HEK293 (cell line): Measurements from ENCODE around the gene DOP1A.

ENCODE experiments used
- CTCF ChIA-PET: fragments of 350-600 bp; formaldehyde crosslinking; extraction: SDS; loops from one replicate; lab custom pipeline; 2021; ENCODE audit warnings: antibody characterized with exemption; lab: Yijun Ruan, JAX
- POLR2A ChIA-PET: fragments of 300-600 bp; formaldehyde crosslinking; extraction: SDS; loops from one replicate; lab custom pipeline; 2020; ENCODE audit warnings: antibody characterized with exemption, inconsistent platforms; lab: Yijun Ruan, JAX
- H3K27ac ChIP-seq: fragments of 200-500 bp; sonication (Bioruptor generic); 2 replicates; pipeline ENCODE4 v1.5.1; 2014; ENCODE audit warnings: low read depth, low read length, control low read depth, inconsistent platforms; ENCODE audit errors: extremely low read depth
- H3K36me3 ChIP-seq, 2 experiments: fragments of 200-500 bp in 1 of 2; sonication (Bioruptor generic) in 1 of 2; 1 replicate in 1 of 2; 2 replicates in 1 of 2; pipeline ENCODE4 v1.5.1; 2014 to 2017; ENCODE audit warnings: inconsistent platforms in 2 of 2, low read length in 2 of 2; ENCODE audit not compliant: control insufficient read depth in 2 of 2, insufficient read depth in 1 of 2
- H3K4me1 ChIP-seq: fragments of 200-500 bp; sonication (Bioruptor generic); 2 replicates; pipeline ENCODE4 v1.5.1; 2014; ENCODE audit warnings: mild to moderate bottlenecking, low read length, inconsistent platforms; ENCODE audit not compliant: control insufficient read depth, insufficient read depth
- H3K4me3 ChIP-seq: 2 replicates; pipeline ENCODE4 v1.5.1; 2011; ENCODE audit warnings: low read depth, mild to moderate bottlenecking, control low read depth, low read length, moderate library complexity
- H3K9me3 ChIP-seq: fragments of 200-500 bp; sonication (Bioruptor generic); 2 replicates; pipeline ENCODE4 v1.5.1; 2014; ENCODE audit warnings: low read depth, low read length, inconsistent platforms; ENCODE audit not compliant: control insufficient read depth, insufficient read depth
- AEBP2 ChIP-seq: fragments of 450-650 bp; formaldehyde crosslinking; IDR thresholded peaks from 2 replicates; pipeline ENCODE4 v1.5.1; 2016; ENCODE audit warnings: missing biosample characterization, missing genetic modification characterization, borderline replicate concordance
- ATF2 ChIP-seq: fragments of 450-650 bp; formaldehyde crosslinking; IDR thresholded peaks from 2 replicates; pipeline ENCODE4 v1.5.1; 2016; ENCODE audit warnings: missing biosample characterization, missing genetic modification characterization, low read depth
- GLIS2 ChIP-seq: fragments of 450-650 bp; formaldehyde crosslinking; IDR thresholded peaks from 2 replicates; pipeline ENCODE4 v1.5.1; 2016; ENCODE audit warnings: missing biosample characterization, missing genetic modification characterization
- HOXA7 ChIP-seq: sonication (generic); formaldehyde crosslinking; IDR thresholded peaks from 2 replicates; pipeline ENCODE4 v1.8.1; 2022; ENCODE audit warnings: missing genetic modification reagents, borderline replicate concordance
- INSM2 ChIP-seq: fragments of 450-650 bp; formaldehyde crosslinking; IDR thresholded peaks from 2 replicates; pipeline ENCODE4 v1.5.1; 2016; ENCODE audit warnings: missing biosample characterization, missing genetic modification characterization
- KLF8 ChIP-seq: fragments of 450-650 bp; formaldehyde crosslinking; IDR thresholded peaks from 2 replicates; pipeline ENCODE4 v1.5.1; 2016; ENCODE audit warnings: missing biosample characterization, missing genetic modification characterization
- RBAK ChIP-seq: fragments of 450-650 bp; formaldehyde crosslinking; IDR thresholded peaks from 2 replicates; pipeline ENCODE4 v1.5.1; 2016; ENCODE audit warnings: missing biosample characterization, missing genetic modification characterization
- SP7 ChIP-seq: fragments of 450-650 bp; formaldehyde crosslinking; IDR thresholded peaks from 2 replicates; pipeline ENCODE4 v1.5.1; 2016; ENCODE audit warnings: missing biosample characterization, missing genetic modification characterization
- ZBTB26 ChIP-seq: fragments of 450-650 bp; formaldehyde crosslinking; optimal IDR thresholded peaks from 2 replicates; pipeline ENCODE3; 2016; ENCODE audit warnings: missing biosample characterization, mild to moderate bottlenecking, missing genetic modification characterization
- ZBTB6 ChIP-seq: fragments of 450-650 bp; formaldehyde crosslinking; IDR thresholded peaks from 2 replicates; pipeline ENCODE4 v1.5.1; 2017; ENCODE audit warnings: missing biosample characterization, missing genetic modification characterization
- ZNF223 ChIP-seq: fragments of 450-650 bp; formaldehyde crosslinking; IDR thresholded peaks from 2 replicates; pipeline ENCODE4 v1.5.1; 2016; ENCODE audit warnings: missing biosample characterization, missing genetic modification characterization
- ZNF274 ChIP-seq, 2 experiments: fragments of 200-500 bp in 1 of 2; fragments of 450-650 bp in 1 of 2; sonication (Bioruptor generic) in 1 of 2; formaldehyde crosslinking in 1 of 2; IDR thresholded peaks; 2 replicates each; pipeline versions ENCODE4 v1.5.1 to v1.6.1; 2014 to 2016; ENCODE audit warnings: borderline replicate concordance in 1 of 2, inconsistent platforms in 1 of 2, low read length in 1 of 2, missing biosample characterization in 1 of 2, missing genetic modification characterization in 1 of 2
- ZNF362 ChIP-seq: fragments of 450-650 bp; formaldehyde crosslinking; IDR thresholded peaks from 2 replicates; pipeline ENCODE4 v1.5.1; 2016; ENCODE audit warnings: missing biosample characterization, missing genetic modification characterization
- ZNF366 ChIP-seq: fragments of 450-650 bp; formaldehyde crosslinking; conservative IDR thresholded peaks from 2 replicates; pipeline ENCODE4 v1.5.1; 2016; ENCODE audit warnings: missing biosample characterization, missing genetic modification characterization
- ZNF404 ChIP-seq: fragments of 450-650 bp; formaldehyde crosslinking; IDR thresholded peaks from 2 replicates; pipeline ENCODE4 v1.5.1; 2017; ENCODE audit warnings: missing biosample characterization, missing genetic modification characterization
- ZNF488 ChIP-seq: fragments of 450-650 bp; formaldehyde crosslinking; IDR thresholded peaks from 2 replicates; pipeline ENCODE4 v1.5.1; 2016; ENCODE audit warnings: missing biosample characterization, missing genetic modification characterization
- ZNF654 ChIP-seq: fragments of 450-650 bp; formaldehyde crosslinking; IDR thresholded peaks from 2 replicates; pipeline ENCODE4 v1.5.1; 2016; ENCODE audit warnings: low read depth, missing biosample characterization, missing genetic modification characterization
- ZNF704 ChIP-seq: fragments of 450-650 bp; formaldehyde crosslinking; IDR thresholded peaks from 2 replicates; pipeline ENCODE4 v1.5.1; 2016; ENCODE audit warnings: missing biosample characterization, missing genetic modification characterization
- ZSCAN30 ChIP-seq: fragments of 450-650 bp; IDR thresholded peaks from 2 replicates; pipeline ENCODE4 v1.5.1; 2018; ENCODE audit warnings: missing biosample characterization, mild to moderate bottlenecking, missing genetic modification characterization, moderate library complexity

Gene DOP1A

GRCh38 chr6:83190626-83191025 is 123.2 kb downstream of the DOP1A start:
- ChIA-PET POLR2A (interaction anchor here (0.6 to 1.2 kb wide), 2 partner anchors 11 to 38 kb away, joined by 3 to 7 read pairs; no protein-coding TSS in a partner anchor), CTCF (interaction anchor here (1.1 to 4.6 kb wide), 3 partner anchors 24 to 124 kb away, joined by 3 to 27 read pairs (median 5); partner anchors contain the start of genes DOP1A and UBE3D)
- H3K36me3 ChIP-seq = peaks cover 5 to 65% of the 10 kb centered on the region in 2 experiments
- TF ChIP-seq ZBTB6 (tag by site-specific recombination) (no peak), ATF2 (no peak), ZNF274 (IDR thresholded peaks at IDR 0.05; ENCODE audit: low read length) (no peak), ZNF274 (tag by site-specific recombination; IDR thresholded peaks at IDR 0.05; ENCODE audit: borderline replicate concordance) (no peak), HOXA7 (CRISPR knock-in tag) (no peak), GLIS2 (no peak), ZNF362 (tag by site-specific recombination) (no peak), SP7 (tag by site-specific recombination) (no peak), ZNF366 (tag by site-specific recombination) (no peak), ZBTB26 (tag by site-specific recombination) (no peak), AEBP2 (no peak), ZNF654 (no peak), ZNF704 (no peak), ZNF488 (tag by site-specific recombination) (no peak), ZSCAN30 (no peak), RBAK (tag by site-specific recombination) (no peak), KLF8 (tag by site-specific recombination) (no peak), ZNF404 (no peak), INSM2 (tag by site-specific recombination) (no peak), ZNF223 (no peak)
- TF ChIP-seq, all 188 proteins: peak for 0
- Histone ChIP-seq H3K27ac (no peak overlapping the region), H3K4me3 (no peak overlapping the region), H3K4me1 (peaks cover 2% of the 10 kb centered on the region; the same call in 1 of the 2 replicates), H3K9me3 (no peaks in the 10 kb centered on the region)
